Trophoblast cell (in vitro differentiated cells and primary cell): ENCODE results near the gene DRC7.

ENCODE experiments used
- DNase-seq, 2 donors: peaks; one replicate each; pipeline ENCODE4 v3.0.0-alpha.2; 2016
- H2AFZ ChIP-seq: 2 replicates; pipeline ENCODE4 v1.6.1; 2013; ENCODE audit warnings: low read length, moderate library complexity, mild to moderate bottlenecking; ENCODE audit not compliant: insufficient read depth, poor library complexity
- H2AK5ac ChIP-seq: 2 replicates; pipeline ENCODE4 v1.6.1; 2013; ENCODE audit warnings: mild to moderate bottlenecking, low read length
- H2BK120ac ChIP-seq: 2 replicates; pipeline ENCODE4 v1.6.1; 2013; ENCODE audit warnings: low read length, mild to moderate bottlenecking, moderate library complexity; ENCODE audit not compliant: insufficient read depth, poor library complexity
- H2BK12ac ChIP-seq: 2 replicates; pipeline ENCODE4 v1.6.1; 2013; ENCODE audit warnings: mild to moderate bottlenecking, low read length, moderate library complexity
- H2BK5ac ChIP-seq: 2 replicates; pipeline ENCODE4 v1.6.1; 2013; ENCODE audit warnings: low read length, low read depth, moderate library complexity, mild to moderate bottlenecking; ENCODE audit not compliant: poor library complexity
- H3K14ac ChIP-seq: 2 replicates; pipeline ENCODE4 v1.6.1; 2013; ENCODE audit warnings: mild to moderate bottlenecking, low read length
- H3K18ac ChIP-seq: 2 replicates; pipeline ENCODE4 v1.6.1; 2013; ENCODE audit warnings: mild to moderate bottlenecking, low read length
- H3K23ac ChIP-seq: 2 replicates; pipeline ENCODE4 v1.6.1; 2013; ENCODE audit warnings: low read length
- H3K27ac ChIP-seq: 2 replicates; pipeline ENCODE4 v1.5.1; 2013; ENCODE audit warnings: low read depth, mild to moderate bottlenecking, inconsistent platforms, low read length, moderate library complexity
- H3K27me3 ChIP-seq: 2 replicates; pipeline ENCODE4 v1.6.1; 2013; ENCODE audit warnings: inconsistent platforms, mild to moderate bottlenecking, low read length, moderate library complexity; ENCODE audit not compliant: insufficient read depth
- H3K36me3 ChIP-seq, 2 experiments: 1 replicate in 1 of 2; 2 replicates in 1 of 2; pipeline ENCODE4 v1.6.1; 2013; ENCODE audit warnings: low read length in 2 of 2, mild to moderate bottlenecking in 2 of 2, moderate library complexity in 1 of 2; ENCODE audit not compliant: insufficient read depth in 2 of 2, control insufficient read depth in 1 of 2
- H3K4ac ChIP-seq: 2 replicates; pipeline ENCODE4 v1.6.1; 2013; ENCODE audit warnings: low read depth, mild to moderate bottlenecking, low read length, moderate library complexity
- H3K4me1 ChIP-seq, 2 experiments: 1 replicate in 1 of 2; 2 replicates in 1 of 2; pipeline ENCODE4 v1.6.1; 2013; ENCODE audit warnings: low read length in 2 of 2, mild to moderate bottlenecking in 2 of 2, moderate library complexity in 1 of 2; ENCODE audit not compliant: insufficient read depth in 2 of 2, control insufficient read depth in 1 of 2
- H3K4me2 ChIP-seq: 2 replicates; pipeline ENCODE4 v1.6.1; 2013; ENCODE audit warnings: inconsistent platforms, mild to moderate bottlenecking, low read length, moderate library complexity
- H3K4me3 ChIP-seq: 2 replicates; pipeline ENCODE4 v1.5.1; 2013; ENCODE audit warnings: mild to moderate bottlenecking, low read depth, low read length, inconsistent platforms
- H3K79me1 ChIP-seq: one replicate; pipeline ENCODE4 v1.6.1; 2013; ENCODE audit warnings: low read length
- H3K79me2 ChIP-seq: 2 replicates; pipeline ENCODE4 v1.6.1; 2013; ENCODE audit warnings: low read length, mild to moderate bottlenecking; ENCODE audit not compliant: control insufficient read depth, insufficient read depth, poor library complexity
- H3K9ac ChIP-seq: 2 replicates; pipeline ENCODE4 v1.6.1; 2013; ENCODE audit warnings: mild to moderate bottlenecking, low read length
- H3K9me3 ChIP-seq: 2 replicates; pipeline ENCODE4 v1.6.1; 2013; ENCODE audit warnings: low read depth, mild to moderate bottlenecking, control low read depth, inconsistent platforms, low read length; ENCODE audit not compliant: insufficient read depth
- H4K12ac ChIP-seq: 2 replicates; pipeline ENCODE4 v1.6.1; 2013; ENCODE audit warnings: low read depth, mild to moderate bottlenecking, low read length, moderate library complexity
- H4K8ac ChIP-seq: 2 replicates; pipeline ENCODE4 v1.6.1; 2013; ENCODE audit warnings: low read depth, mild to moderate bottlenecking, low read length, moderate library complexity
- H4K91ac ChIP-seq: one replicate; pipeline ENCODE4 v1.6.1; 2013; ENCODE audit warnings: low read depth, mild to moderate bottlenecking, low read length, moderate library complexity
- WGBS: extraction: QIAGEN DNeasy Blood & Tissue Kit; methylation state at CpG from one replicate; pipeline ENCODE4 v1.1.7; 2013; ENCODE audit warnings: missing lambda C conversion rate; ENCODE audit not compliant: insufficient read length, insufficient coverage; ENCODE audit errors: extremely low coverage; 5-methylcytosine and 5-hydroxymethylcytosine counted together

Gene DRC7

GRCh38 chr16:57749101-57749692, 54.6 kb downstream of the DRC7 start:
- WGBS: no CpG with 5 or more reads among the region's 3 CpGs
- H2BK120ac ChIP-seq: no peak overlapping the region
- no peak overlapping the region for H2AFZ ChIP-seq
- H3K79me2 ChIP-seq: no peaks in the 10 kb centered on the region
- H3K18ac ChIP-seq: no peak overlapping the region
- H3K4me3 ChIP-seq: no peak overlapping the region
- H3K36me3 ChIP-seq: peaks cover 7 to 11% of the 10 kb centered on the region in 2 experiments
- no peak overlapping the region for H4K8ac ChIP-seq
- H3K23ac ChIP-seq: no peak overlapping the region
- H2AK5ac ChIP-seq: no peak overlapping the region
- peaks cover 7% of the 10 kb centered on the region for H3K9me3 ChIP-seq
- no peaks in the 10 kb centered on the region for H3K27me3 ChIP-seq
- H3K4me1 ChIP-seq: peaks cover 11 to 12% of the 10 kb centered on the region in 2 experiments
- H3K4ac ChIP-seq: no peak overlapping the region
- H2BK5ac ChIP-seq: no peak overlapping the region
- no peak overlapping the region for H3K9ac ChIP-seq
- no peak overlapping the region for H3K14ac ChIP-seq
- no peak overlapping the region for H4K12ac ChIP-seq
- no peak overlapping the region for H3K4me2 ChIP-seq
- H3K27ac ChIP-seq: no peak overlapping the region
- H4K91ac ChIP-seq: no peak overlapping the region
- H3K79me1 ChIP-seq: peaks cover 2% of the 10 kb centered on the region
- no peak overlapping the region for H2BK12ac ChIP-seq
- DNase-seq: no peak

- Histone ChIP-seq H3K4me1 (peaks cover 11 to 12% of the 10 kb centered on the region in 2 experiments), H3K36me3 (peaks cover 8 to 9% of the 10 kb centered on the region in 2 experiments), H3K27me3 (no peaks in the 10 kb centered on the region), H3K79me1 (peaks cover 2% of the 10 kb centered on the region), H3K18ac (no peak overlapping the region), H3K14ac (no peak overlapping the region), H2AK5ac (no peak overlapping the region), H3K4ac (no peak overlapping the region), H3K23ac (no peak overlapping the region), H4K12ac (no peak overlapping the region), H3K79me2 (no peaks in the 10 kb centered on the region), H3K27ac (no peak overlapping the region), H2BK12ac (no peak overlapping the region), H3K4me2 (no peak overlapping the region), H2BK120ac (no peak overlapping the region), H3K9me3 (peaks cover 2% of the 10 kb centered on the region), H4K91ac (no peak overlapping the region), H2BK5ac (no peak overlapping the region), H3K9ac (no peak overlapping the region), H3K4me3 (no peak overlapping the region), H4K8ac (no peak overlapping the region), H2AFZ (no peak overlapping the region)
- WGBS: no CpG with 5 or more reads among the region's 5 CpGs
- DNase-seq: no peak
These were observed 55.3 kb downstream of the DRC7 start for GRCh38 chr16:57749856-57750452.

- Histone ChIP-seq H3K4ac (no peak overlapping the region), H3K36me3 (peaks cover 18 to 19% of the 10 kb centered on the region in 2 experiments), H2BK12ac (no peak overlapping the region), H3K4me3 (no peak overlapping the region), H2AFZ (no peak overlapping the region), H4K8ac (no peak overlapping the region), H3K14ac (no peak overlapping the region), H3K18ac (no peak overlapping the region), H4K12ac (no peak overlapping the region), H3K4me1 (peaks cover 11 to 12% of the 10 kb centered on the region in 2 experiments), H3K27me3 (no peaks in the 10 kb centered on the region), H4K91ac (no peak overlapping the region), H3K9me3 (peaks cover 2% of the 10 kb centered on the region), H3K79me2 (no peaks in the 10 kb centered on the region), H3K4me2 (no peak overlapping the region), H3K27ac (no peak overlapping the region), H3K23ac (no peak overlapping the region), H2BK120ac (no peak overlapping the region), H2BK5ac (no peak overlapping the region), H3K9ac (no peak overlapping the region), H2AK5ac (no peak overlapping the region), H3K79me1 (peaks cover 2% of the 10 kb centered on the region)
- WGBS: no CpG with 5 or more reads among the region's 24 CpGs
- no peak for DNase-seq
These were observed 56.4 kb downstream of the DRC7 start for GRCh38 chr16:57750796-57751538.

- Histone ChIP-seq H3K9me3 (peaks cover 2% of the 10 kb centered on the region), H3K4me1 (peaks cover 11 to 12% of the 10 kb centered on the region in 2 experiments), H3K4ac (no peak overlapping the region), H2AFZ (no peak overlapping the region), H4K8ac (no peak overlapping the region), H3K4me2 (no peak overlapping the region), H2BK120ac (no peak overlapping the region), H3K36me3 (peaks cover 22 to 24% of the 10 kb centered on the region in 2 experiments), H2BK5ac (no peak overlapping the region), H3K27ac (no peak overlapping the region), H2AK5ac (no peak overlapping the region), H3K14ac (no peak overlapping the region), H3K18ac (no peak overlapping the region), H2BK12ac (no peak overlapping the region), H3K27me3 (no peaks in the 10 kb centered on the region), H3K23ac (no peak overlapping the region), H4K12ac (no peak overlapping the region), H3K9ac (no peak overlapping the region), H4K91ac (no peak overlapping the region), H3K79me2 (no peaks in the 10 kb centered on the region), H3K4me3 (no peak overlapping the region), H3K79me1 (peaks cover 2% of the 10 kb centered on the region)
- WGBS: no CpG with 5 or more reads among the region's 26 CpGs
- no peak for DNase-seq
These were observed 57.1 kb downstream of the DRC7 start for GRCh38 chr16:57751539-57752202.
